ENCODE measurements around the gene SPRED1. TPM values are rescaled to one million over a fixed set of nuclear protein-coding genes. Genes with fewer than 3 reads are reported as not detected.

SPRED1 gene
- total RNA-seq, 2 experiments from 2014 or later = 0.03 to 0.05 TPM

GRCh38 chr15:38376081-38376480 lies 123.4 kb downstream of the SPRED1 start:
- no peaks in the 10 kb centered on the region for H3K9me3 Mint-ChIP-seq
- H3K27me3 ChIP-seq (ENCODE audit: control insufficient read depth in 1 of 2, insufficient read depth in 2 of 2, low read length in 2 of 2) = peaks cover 11 to 30% of the 10 kb centered on the region in 2 experiments
- no peak for ATAC-seq (ENCODE audit: poor library complexity)
- no peak for DNase-seq
- H3K4me3 ChIP-seq (ENCODE audit: low read length) = no peak overlapping the region
- ChIA-PET POLR2A (no interaction called here), CTCF (no interaction called here)
- H3K4me1 Mint-ChIP-seq (ENCODE audit: low read depth) = no peaks in the 10 kb centered on the region
- no peak overlapping the region for H3K4me3 Mint-ChIP-seq
- H3K36me3 ChIP-seq (ENCODE audit: insufficient read depth, low read length) = no peaks in the 10 kb centered on the region
- no peaks in the 10 kb centered on the region for H3K9me3 ChIP-seq (ENCODE audit: control insufficient read depth in 1 of 2, insufficient read depth in 1 of 2, low read length in 2 of 2)
- H3K27ac Mint-ChIP-seq = no peak overlapping the region
- no peaks in the 10 kb centered on the region for H3K36me3 Mint-ChIP-seq (ENCODE audit: low read depth)
- H3K27me3 Mint-ChIP-seq = peaks cover 56% of the 10 kb centered on the region
- intact Hi-C loops (cut with DNase I, micrococcal nuclease) = no loop called here
- no peak overlapping the region for H3K27ac ChIP-seq (ENCODE audit: low read depth in 1 of 2, low read length in 2 of 2)
- no peaks in the 10 kb centered on the region for H3K4me1 ChIP-seq (ENCODE audit: insufficient read depth, low read length)
- no peak for TF ChIP-seq CTCF (IDR thresholded peaks at IDR 0.05)

- H3K36me3 ChIP-seq (ENCODE audit: insufficient read depth, low read length) = no peaks in the 10 kb centered on the region
- ChIA-PET CTCF (no interaction called here), POLR2A (no interaction called here)
- H3K4me1 Mint-ChIP-seq (ENCODE audit: low read depth) = no peaks in the 10 kb centered on the region
- no peaks in the 10 kb centered on the region for H3K9me3 Mint-ChIP-seq
- no peaks in the 10 kb centered on the region for H3K4me1 ChIP-seq (ENCODE audit: insufficient read depth, low read length)
- intact Hi-C loops (cut with DNase I, micrococcal nuclease) = no loop called here
- ATAC-seq (ENCODE audit: poor library complexity) (no peak), DNase-seq (no peak)
- H3K36me3 Mint-ChIP-seq (ENCODE audit: low read depth) = no peaks in the 10 kb centered on the region
- no peak overlapping the region for H3K27ac Mint-ChIP-seq
- H3K4me3 Mint-ChIP-seq = no peak overlapping the region
- H3K27ac ChIP-seq (ENCODE audit: low read depth in 1 of 2, low read length in 2 of 2) = no peak overlapping the region
- H3K9me3 ChIP-seq (ENCODE audit: control insufficient read depth in 1 of 2, insufficient read depth in 1 of 2, low read length in 2 of 2) = no peaks in the 10 kb centered on the region
- H3K27me3 ChIP-seq (ENCODE audit: control insufficient read depth in 1 of 2, insufficient read depth in 2 of 2, low read length in 2 of 2) = peaks cover 13 to 30% of the 10 kb centered on the region in 2 experiments
- H3K4me3 ChIP-seq (ENCODE audit: low read length) = no peak overlapping the region
- TF ChIP-seq CTCF (IDR thresholded peaks at IDR 0.05) = no peak
- peaks cover 64% of the 10 kb centered on the region for H3K27me3 Mint-ChIP-seq
Measured at GRCh38 chr15:38377636-38378035, 125.0 kb downstream of the SPRED1 start.

- H3K27ac ChIP-seq (ENCODE audit: low read depth in 1 of 2, low read length in 2 of 2) = no peak overlapping the region
- H3K36me3 Mint-ChIP-seq (ENCODE audit: low read depth) = no peaks in the 10 kb centered on the region
- no peak overlapping the region for H3K4me3 ChIP-seq (ENCODE audit: low read length)
- TF ChIP-seq CTCF (IDR thresholded peaks at IDR 0.05) = no peak
- H3K9me3 Mint-ChIP-seq = no peaks in the 10 kb centered on the region
- ChIA-PET CTCF (no interaction called here), POLR2A (no interaction called here)
- no peak overlapping the region for H3K27ac Mint-ChIP-seq
- peaks cover 60% of the 10 kb centered on the region for H3K27me3 Mint-ChIP-seq
- H3K36me3 ChIP-seq (ENCODE audit: insufficient read depth, low read length) = no peaks in the 10 kb centered on the region
- no peaks in the 10 kb centered on the region for H3K4me1 Mint-ChIP-seq (ENCODE audit: low read depth)
- no peak overlapping the region for H3K4me3 Mint-ChIP-seq
- peaks cover 13 to 30% of the 10 kb centered on the region in 2 experiments for H3K27me3 ChIP-seq (ENCODE audit: control insufficient read depth in 1 of 2, insufficient read depth in 2 of 2, low read length in 2 of 2)
- DNase-seq (no peak), ATAC-seq (ENCODE audit: poor library complexity) (no peak)
- H3K9me3 ChIP-seq (ENCODE audit: control insufficient read depth in 1 of 2, insufficient read depth in 1 of 2, low read length in 2 of 2) = no peaks in the 10 kb centered on the region
- intact Hi-C loops (cut with DNase I, micrococcal nuclease) = no loop called here
- H3K4me1 ChIP-seq (ENCODE audit: insufficient read depth, low read length) = no peaks in the 10 kb centered on the region
Measured at GRCh38 chr15:38378161-38378560, 125.5 kb downstream of the SPRED1 start.

Data from CD4-positive, alpha-beta T cell (primary cell).